HK-2 (cell line): ENCODE measurements around the gene CHST12.
"Not testable (repeated sequence)": the region's sequence is repeated elsewhere in the genome, so short reads cannot be mapped to it uniquely, and the experiment has no call there.

Experiments used
- DNase-seq: peaks from one replicate; pipeline ENCODE4 v3.0.0-alpha.2; 2018; ENCODE audit not compliant: unreplicated experiment

Gene CHST12

DNA sequence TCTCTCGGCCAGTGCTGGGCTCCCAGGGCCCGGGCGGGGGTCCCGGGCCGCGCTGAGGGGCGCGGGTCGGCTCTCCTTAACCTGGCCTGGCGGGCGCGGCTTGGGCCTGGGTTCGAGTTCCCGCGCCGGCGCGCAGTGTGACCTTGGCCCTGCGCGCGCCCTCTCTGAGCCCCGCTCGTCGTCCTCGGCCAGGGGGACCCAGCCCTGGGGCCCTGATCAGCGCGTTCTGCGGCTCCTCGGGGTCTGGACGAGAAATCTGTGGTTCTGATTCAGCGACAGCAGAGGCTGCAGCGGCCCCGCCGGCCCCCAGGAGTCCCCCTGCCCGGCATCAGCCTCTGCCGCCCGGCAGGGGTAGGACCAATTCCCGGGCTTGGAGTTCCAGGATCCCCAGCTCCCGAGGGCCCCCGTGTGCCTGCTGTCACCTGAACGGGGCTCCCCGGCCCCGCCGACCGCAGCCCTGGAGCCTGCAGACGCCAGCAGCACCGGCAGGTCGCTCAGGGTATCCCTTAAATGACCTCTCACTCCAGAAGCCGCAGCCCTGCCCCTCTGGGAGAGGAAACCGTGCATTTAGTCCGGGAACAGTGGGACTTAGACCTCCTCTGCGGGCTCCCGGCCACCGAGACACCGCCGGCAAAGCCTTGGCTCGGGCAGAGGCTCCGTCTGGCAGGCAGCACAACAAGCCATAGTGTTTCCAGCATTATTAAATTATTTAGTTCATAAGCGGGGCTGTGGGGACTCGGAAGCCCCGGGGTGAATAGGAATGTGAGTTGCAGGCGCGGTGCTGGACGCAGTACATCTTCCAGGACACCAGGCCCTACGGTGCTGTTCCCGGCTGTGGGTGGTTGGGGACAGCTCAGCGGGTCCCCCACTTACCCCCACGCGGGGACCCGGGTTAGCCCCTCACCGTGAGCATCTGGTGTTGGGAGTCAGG, 572 bp downstream of the CHST12 start:
- peak; percentile 51 for DNase-seq

DNA sequence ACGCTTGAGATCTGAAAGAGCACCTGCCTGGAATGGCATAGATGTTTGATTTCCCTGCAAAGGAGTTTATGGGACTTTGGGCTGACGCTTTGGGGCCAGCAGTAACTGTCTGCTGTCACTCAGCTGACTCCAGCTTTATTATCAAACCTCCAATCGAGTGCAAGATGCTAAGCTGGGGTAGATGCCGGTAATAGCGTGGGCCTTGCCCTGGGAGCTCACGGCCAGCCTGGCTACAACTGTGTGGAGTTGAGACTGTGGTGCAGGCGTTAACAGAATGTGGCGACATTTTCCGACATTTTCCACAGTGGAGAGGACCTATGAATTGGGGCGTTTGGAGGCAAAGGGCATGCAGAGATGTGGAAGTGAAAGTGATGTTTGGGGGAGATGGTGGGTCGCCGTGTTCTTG, 1.3 kb downstream of the CHST12 start:
- no peak for DNase-seq

DNA sequence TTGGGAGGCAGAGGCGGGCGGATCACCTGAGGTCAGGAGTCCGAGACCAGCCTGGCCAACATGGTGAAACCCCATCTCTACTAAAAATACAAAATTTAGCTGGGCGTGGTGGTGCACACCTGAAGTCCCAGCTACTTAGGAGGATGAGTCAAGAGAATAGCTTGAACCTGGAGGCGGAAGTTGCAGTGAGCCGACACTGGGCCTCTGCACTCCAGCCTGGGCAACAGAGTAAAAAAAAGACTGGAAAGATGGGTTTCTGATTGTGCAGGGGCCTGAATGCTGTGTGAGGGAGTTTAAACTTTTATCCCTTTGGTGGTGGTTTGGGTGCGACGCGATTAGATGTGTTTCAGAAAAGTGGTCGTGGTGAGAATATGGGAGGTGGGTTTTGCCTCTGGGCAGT, 1.8 kb downstream of the CHST12 start:
- DNase-seq = no peak

DNA sequence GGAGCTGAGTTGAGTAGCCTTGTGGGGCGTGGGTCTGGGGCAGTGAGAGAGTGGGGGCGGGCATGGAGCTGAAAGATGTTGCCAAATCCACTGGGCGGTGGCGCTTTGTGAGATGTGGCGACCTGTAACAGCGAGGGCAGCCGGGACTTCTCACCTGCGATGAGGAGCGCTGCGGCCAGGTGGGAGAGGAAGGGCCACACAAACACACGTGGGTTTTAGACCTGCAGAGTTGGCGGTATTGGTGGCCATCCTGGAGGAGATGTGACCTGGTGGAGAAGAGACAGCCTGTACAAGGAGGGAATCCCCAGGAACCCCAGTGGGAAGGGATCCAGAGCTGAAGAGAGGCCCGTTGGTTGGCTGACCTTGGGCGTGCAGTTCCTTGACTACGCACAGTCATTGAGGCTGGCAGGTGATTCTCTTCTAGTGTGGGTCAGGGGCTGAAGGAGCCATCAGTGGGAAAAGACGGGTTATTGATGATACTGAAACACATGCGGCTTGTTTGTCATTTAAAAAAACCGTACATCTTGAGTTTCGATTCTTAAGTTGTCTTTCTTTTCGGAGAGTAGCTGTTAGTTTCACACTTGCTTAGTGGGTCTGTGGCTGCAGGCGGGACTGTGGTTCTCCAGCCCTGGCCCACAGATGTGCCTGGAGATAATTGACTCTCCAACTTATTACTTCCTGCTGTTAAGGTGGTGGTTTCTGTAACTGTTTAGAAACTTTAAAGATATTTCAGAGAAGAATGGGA, 2.4 kb downstream of the CHST12 start:
- no peak for DNase-seq

DNA sequence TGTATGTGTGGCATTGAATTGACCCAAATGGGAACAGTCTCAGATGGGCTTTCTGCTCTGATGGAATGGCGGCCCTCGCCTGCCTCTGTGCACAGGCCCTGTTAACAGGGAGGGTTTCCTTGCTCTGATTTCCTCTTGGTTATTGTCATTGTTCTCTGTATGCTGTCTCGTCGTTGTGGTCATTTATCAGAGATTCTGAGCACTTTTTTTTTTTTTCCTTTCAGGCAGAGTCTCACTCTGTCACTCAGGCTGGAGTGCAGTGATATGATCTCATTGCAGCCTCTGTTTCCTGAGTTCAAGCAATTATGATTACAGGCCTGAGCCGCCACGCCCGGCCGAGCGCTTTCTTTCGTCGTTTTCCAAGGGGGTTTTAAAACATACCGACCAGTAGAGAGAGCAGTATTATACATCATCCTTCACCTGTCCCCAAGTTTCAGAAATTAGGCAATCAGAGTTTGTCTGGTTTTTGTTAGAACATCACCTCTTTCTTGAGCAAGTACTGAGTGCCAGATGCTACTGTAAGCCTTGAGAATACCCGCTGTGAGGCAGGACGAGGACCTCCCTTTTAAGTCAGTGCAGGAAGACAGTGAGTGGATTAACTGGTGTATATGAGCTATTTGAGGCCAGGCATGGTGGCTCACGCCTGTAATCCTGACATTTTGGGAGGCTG, 6.5 kb downstream of the CHST12 start:
- DNase-seq = no peak

DNA sequence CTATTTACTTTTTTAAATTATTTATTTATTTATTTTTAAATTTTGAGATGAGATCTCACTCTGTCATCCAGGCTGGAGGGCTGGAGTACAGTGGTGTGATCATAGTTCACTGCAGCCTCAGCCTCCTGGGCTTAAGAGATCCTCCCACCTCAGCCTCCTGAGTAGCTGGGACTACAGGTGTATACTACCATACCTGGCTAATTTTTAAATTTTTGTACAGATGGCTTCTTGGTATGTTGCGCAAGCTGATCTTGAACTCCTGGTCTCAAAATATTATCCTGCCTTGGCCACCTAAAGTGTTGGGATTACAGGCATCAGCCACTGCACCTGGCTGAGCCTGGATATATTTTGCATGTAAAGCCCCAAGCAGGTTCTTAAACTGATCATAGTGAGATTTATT, 7.6 kb downstream of the CHST12 start:
- no peak for DNase-seq

- no peak for DNase-seq
Measured at GRCh38 chr7:2411815-2412586, 8.6 kb downstream of the CHST12 start.

- no peak for DNase-seq
Measured at GRCh38 chr7:2412587-2413201, 9.3 kb downstream of the CHST12 start.

DNA sequence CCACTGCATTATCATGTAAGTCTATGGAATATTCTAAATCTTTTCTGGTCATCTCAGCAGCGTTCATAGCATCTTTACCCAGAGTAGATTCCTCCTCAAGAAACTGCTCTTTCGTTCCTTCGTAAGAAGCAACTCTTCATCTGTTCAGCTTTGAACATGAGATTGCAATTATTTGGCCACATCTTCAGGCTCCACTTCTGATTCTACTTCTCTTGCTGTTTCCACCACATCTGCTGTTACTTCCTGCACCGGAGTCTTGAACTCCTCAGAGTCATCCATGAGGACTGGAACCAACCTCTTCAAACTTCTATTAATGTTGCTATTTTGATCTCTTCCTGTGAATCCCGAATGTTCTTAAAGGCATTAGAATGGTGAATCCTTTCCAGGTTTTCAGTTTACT, 12.7 kb downstream of the CHST12 start:
- DNase-seq = no peak

- no peak for DNase-seq
Measured at GRCh38 chr7:2416650-2417049, 13.2 kb downstream of the CHST12 start.

DNA sequence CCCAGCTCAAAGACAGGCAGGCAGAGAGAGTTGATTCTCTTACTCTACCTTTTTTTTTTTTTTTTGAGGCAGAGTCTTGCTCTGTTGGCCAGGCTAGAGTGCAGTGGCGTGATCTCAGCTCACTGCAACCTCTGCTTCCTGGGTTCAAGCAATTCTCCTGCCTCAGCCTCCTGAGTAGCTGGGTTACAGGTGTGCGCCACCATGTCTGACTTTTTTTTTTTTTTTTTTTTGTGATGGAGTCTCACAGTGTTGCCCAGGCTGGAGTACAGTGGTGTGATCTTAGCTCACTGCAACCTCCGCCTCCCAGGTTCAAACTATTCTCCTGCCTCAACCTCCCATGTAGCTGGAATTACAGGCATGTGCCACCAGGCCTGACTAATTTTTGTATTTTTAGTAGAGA, 13.8 kb downstream of the CHST12 start:
- not testable (repeated sequence) for DNase-seq

DNA sequence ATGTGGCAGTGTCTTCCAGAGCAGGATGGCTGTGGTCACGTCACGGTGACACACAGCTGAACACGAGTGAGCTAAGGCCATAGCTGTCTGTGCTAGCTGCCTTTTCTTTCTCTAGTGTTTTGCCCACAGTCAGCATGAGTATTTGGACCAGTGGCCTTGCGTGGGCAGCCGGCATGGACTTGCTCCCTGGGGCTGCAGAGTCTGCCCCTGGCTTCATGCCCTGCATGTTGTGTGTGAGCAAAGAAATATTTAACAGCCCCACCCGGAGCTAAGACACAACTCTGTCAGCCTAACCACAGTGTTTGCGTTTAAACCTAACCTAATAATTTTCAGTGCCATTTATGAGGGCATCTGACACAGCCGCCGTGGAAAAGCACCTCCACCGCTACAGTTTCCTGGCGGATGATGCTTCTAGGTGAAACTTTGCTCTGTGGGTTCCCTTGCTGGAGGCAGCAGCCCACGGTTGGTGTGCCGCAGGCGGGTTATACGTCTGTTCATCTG, 14.6 kb downstream of the CHST12 start:
- no peak for DNase-seq

GRCh38 chr7:2420216-2420933, 17.0 kb downstream of the CHST12 start:
- DNase-seq = no peak

DNA sequence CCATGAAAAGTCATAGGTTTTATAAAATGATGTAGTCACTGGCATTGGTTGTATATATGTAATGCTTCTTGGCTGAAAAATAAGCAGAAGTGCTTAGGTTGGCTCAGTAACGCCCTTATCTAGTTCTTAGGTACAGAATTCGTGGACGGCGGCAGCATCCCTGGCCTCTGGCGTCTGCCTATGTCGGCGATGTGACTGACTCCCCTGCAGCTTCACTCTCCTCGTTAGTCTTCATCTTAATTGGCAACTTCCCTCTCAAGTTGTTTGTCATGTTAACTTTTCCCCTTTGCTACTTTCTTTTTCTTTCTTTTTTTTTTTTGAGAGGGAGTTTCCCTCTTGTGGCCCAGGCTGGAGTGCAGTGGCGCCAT, 18.5 kb downstream of the CHST12 start:
- no peak for DNase-seq

DNA sequence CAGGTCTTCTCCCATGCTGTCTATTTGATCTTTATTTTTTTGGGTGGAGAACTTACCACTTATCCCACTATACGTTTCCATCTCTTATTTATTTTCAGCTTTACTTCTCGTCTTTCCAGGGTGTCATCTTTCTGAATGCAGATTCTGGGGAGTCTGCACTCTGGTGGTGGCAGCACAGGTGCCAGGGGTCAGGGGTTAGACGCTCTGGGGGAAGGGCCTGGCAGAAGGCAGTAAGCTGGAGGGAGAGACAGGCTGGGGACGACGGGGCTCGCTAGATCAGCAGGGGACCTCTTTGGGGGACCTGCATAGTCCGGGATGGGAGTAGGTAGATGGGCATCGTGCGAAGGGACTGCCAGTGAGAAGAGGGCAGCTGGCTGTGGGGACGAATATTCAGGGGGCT, 22.3 kb downstream of the CHST12 start:
- DNase-seq = no peak

DNA sequence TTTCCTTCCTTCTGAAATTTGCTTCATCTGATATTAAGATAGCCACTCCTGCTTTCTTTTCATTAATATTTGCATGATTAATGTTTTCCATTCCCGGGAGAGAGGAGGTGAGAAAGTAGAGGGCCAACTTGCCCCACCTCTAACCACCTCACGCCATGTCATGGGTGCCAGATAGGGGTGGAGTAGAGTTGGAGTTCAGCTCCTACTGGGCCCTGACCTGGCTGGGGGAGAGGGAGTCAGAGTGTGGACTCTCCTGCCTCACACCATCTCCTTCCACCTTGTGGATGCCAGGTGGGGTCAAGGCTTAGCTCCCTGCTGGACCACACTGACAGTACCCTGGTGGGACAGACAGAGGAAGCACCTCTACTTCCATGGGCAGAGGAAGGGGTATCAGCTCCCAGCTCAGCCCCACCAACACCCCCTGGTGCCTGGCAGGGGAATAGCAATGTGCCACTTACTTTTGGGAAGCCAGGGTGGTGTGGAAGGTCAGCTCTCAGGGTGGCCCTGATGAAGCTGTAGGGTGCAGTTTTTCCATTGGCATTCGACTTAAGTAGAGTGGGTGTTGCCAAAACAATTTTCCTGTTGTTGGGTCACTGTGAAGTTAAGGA, 28.0 kb downstream of the CHST12 start:
- DNase-seq = peak; percentile 34

DNA sequence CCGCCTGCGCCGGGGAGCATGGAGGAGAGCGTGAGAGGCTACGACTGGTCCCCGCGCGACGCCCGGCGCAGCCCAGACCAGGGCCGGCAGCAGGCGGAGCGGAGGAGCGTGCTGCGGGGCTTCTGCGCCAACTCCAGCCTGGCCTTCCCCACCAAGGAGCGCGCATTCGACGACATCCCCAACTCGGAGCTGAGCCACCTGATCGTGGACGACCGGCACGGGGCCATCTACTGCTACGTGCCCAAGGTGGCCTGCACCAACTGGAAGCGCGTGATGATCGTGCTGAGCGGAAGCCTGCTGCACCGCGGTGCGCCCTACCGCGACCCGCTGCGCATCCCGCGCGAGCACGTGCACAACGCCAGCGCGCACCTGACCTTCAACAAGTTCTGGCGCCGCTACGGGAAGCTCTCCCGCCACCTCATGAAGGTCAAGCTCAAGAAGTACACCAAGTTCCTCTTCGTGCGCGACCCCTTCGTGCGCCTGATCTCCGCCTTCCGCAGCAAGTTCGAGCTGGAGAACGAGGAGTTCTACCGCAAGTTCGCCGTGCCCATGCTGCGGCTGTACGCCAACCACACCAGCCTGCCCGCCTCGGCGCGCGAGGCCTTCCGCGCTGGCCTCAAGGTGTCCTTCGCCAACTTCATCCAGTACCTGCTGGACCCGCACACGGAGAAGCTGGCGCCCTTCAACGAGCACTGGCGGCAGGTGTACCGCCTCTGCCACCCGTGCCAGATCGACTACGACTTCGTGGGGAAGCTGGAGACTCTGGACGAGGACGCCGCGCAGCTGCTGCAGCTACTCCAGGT, 29.7 kb downstream of the CHST12 start:
- no peak for DNase-seq

DNA sequence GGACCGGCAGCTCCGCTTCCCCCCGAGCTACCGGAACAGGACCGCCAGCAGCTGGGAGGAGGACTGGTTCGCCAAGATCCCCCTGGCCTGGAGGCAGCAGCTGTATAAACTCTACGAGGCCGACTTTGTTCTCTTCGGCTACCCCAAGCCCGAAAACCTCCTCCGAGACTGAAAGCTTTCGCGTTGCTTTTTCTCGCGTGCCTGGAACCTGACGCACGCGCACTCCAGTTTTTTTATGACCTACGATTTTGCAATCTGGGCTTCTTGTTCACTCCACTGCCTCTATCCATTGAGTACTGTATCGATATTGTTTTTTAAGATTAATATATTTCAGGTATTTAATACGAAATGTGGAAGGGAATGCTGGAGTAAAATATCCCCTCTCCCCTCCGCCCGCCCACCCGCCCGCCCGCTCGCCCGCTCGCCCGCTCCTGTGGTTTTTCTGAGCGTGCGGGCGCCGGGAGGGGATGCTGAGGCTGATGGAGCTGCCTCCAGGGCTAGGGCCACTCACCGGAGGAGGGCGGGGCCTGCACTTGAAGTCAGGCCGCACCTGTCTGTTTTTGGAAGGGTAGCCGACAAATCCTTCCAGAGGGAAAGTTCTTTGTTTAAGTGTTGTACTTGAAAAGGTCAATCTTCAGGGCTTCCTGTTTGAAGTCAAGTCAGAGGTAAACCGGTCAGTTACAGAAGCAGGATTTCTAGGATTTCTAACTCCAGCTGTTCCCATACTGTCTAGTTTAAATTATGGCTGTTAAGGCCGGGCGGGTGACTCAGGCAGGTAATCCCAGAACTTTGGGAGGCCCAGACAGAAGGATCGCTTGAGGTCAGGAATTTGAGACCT, 30.5 kb downstream of the CHST12 start:
- no peak for DNase-seq
